ENCODE data around the gene BORCS5.
A peak's percentile ranks its signal among the peaks of the same experiment; 100 is the strongest.
"Not testable (repeated sequence)": the region's sequence is repeated elsewhere in the genome, so short reads cannot be mapped to it uniquely, and the experiment has no call there.

Gene BORCS5

DNA sequence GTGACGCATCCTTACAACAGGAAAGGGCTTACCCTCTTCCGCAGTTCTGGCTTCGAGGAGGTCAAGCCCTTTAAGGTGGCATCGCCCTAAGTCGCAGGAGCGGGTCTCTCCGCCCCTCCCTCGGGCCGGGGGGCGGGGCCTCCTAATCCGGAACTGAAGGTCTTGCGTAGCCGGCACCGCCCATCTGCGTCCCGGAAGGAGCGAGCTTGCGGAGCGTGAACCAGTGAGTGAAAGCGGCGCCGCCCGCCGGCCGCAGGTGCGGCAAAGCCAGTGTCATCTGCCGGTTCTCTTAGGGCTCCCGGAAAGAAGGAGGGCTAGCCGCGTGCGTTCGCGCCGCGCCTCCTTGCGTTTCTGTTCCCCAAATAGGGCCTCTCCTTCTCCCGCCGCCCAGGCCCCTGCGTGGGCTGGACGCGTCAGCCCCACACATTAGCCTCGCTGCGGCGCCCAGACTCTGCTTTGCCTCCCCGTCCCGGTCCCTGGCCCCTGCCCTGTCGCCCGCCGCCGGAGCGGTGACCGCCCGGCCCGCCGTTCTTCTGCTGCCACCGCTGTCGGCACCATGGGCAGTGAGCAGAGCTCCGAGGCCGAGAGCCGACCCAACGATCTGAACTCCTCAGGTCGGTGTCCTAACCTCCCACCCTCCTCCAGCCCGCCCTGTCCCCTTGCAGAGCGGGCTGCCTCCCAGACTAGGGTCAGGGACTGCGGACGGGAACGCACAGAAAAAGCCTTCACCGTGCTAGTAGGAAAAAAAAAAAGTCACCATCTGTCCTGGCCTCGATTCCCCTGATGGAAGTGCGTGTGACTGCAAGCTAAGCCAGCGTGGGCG is at the start of gene BORCS5:
Gene BORCS5, plus strand, starts transcription at position 183 of the 823 bp plus-strand sequence. Its CDS starts 374 bp downstream, at position 557.
- no peak for TF ChIP-seq EZH2phosphoT487 (IDR thresholded peaks at IDR 0.05; ENCODE audit: low read length)
- TF ChIP-seq, protein P1, sequence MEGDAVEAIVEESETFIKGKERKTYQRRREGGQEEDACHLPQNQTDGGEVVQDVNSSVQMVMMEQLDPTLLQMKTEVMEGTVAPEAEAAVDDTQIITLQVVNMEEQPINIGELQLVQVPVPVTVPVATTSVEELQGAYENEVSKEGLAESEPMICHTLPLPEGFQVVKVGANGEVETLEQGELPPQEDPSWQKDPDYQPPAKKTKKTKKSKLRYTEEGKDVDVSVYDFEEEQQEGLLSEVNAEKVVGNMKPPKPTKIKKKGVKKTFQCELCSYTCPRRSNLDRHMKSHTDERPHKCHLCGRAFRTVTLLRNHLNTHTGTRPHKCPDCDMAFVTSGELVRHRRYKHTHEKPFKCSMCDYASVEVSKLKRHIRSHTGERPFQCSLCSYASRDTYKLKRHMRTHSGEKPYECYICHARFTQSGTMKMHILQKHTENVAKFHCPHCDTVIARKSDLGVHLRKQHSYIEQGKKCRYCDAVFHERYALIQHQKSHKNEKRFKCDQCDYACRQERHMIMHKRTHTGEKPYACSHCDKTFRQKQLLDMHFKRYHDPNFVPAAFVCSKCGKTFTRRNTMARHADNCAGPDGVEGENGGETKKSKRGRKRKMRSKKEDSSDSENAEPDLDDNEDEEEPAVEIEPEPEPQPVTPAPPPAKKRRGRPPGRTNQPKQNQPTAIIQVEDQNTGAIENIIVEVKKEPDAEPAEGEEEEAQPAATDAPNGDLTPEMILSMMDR (IDR thresholded peaks at IDR 0.05; ENCODE audit: low read length), result no peak
- no peak for TF ChIP-seq EZH2 (optimal IDR thresholded peaks at IDR 0.05; ENCODE audit: low read depth, low read length)
- Histone ChIP-seq H3K36me3 (replicated peaks; ENCODE audit: insufficient read depth, low read length) (no peaks in the 10 kb centered on the region; the same call in 1 of the 2 replicates), H3K79me2 (ENCODE audit: low read length) (peaks cover 43% of the 10 kb centered on the region), H3K27ac (ENCODE audit: low read length) (peak within 1 kb of the TSS; percentile 99), H3K9ac (ENCODE audit: low read length) (peak within 1 kb of the TSS; percentile 99), H2AFZ (ENCODE audit: low read length) (peak within 1 kb of the TSS; percentile 83), H3K27me3 (replicated peaks; ENCODE audit: insufficient read depth, low read length) (no peaks in the 10 kb centered on the region), H3K9me2 (replicated peaks; ENCODE audit: insufficient read depth, low read length) (no peaks in the 10 kb centered on the region), H3K4me2 (ENCODE audit: low read depth, low read length) (peak within 1 kb of the TSS; percentile 75), H4K20me1 (ENCODE audit: insufficient read depth, low read length) (no peaks in the 10 kb centered on the region), H3K4me1 (ENCODE audit: low read length) (peaks cover 10% of the 10 kb centered on the region), H3K4me3 (ENCODE audit: low read length) (peak within 1 kb of the TSS; percentile 91), H3K9me3 (replicated peaks; ENCODE audit: insufficient read depth, low read length) (no peaks in the 10 kb centered on the region), H3F3A (ENCODE audit: insufficient read depth, low read length) (peaks cover 21% of the 10 kb centered on the region)
- DNase-seq, result peak; percentile 100

GRCh38 chr12:12310695-12311094 is 46.2 kb upstream of the BORCS5 start:
- not testable (repeated sequence) for H4K20me1 ChIP-seq (ENCODE audit: insufficient read depth, low read length); H3K27me3 ChIP-seq (replicated peaks; ENCODE audit: insufficient read depth, low read length); H3F3A ChIP-seq (ENCODE audit: insufficient read depth, low read length); H2AFZ ChIP-seq (ENCODE audit: low read length); H3K36me3 ChIP-seq (replicated peaks; ENCODE audit: insufficient read depth, low read length); H3K4me2 ChIP-seq (ENCODE audit: low read depth, low read length); DNase-seq; H3K9ac ChIP-seq (ENCODE audit: low read length); H3K4me1 ChIP-seq (ENCODE audit: low read length); H3K9me3 ChIP-seq (replicated peaks; ENCODE audit: insufficient read depth, low read length); H3K9me2 ChIP-seq (replicated peaks; ENCODE audit: insufficient read depth, low read length); H3K27ac ChIP-seq (ENCODE audit: low read length); H3K4me3 ChIP-seq (ENCODE audit: low read length); H3K79me2 ChIP-seq (ENCODE audit: low read length)

GRCh38 chr12:12315838-12316237 is 41.0 kb upstream of the BORCS5 start:
- TF ChIP-seq EZH2 (optimal IDR thresholded peaks at IDR 0.05; ENCODE audit: low read depth, low read length) (no peak), EZH2phosphoT487 (IDR thresholded peaks at IDR 0.05; ENCODE audit: low read length) (no peak)
- TF ChIP-seq, protein P1 (IDR thresholded peaks at IDR 0.05; ENCODE audit: low read length), result no peak
- Histone ChIP-seq H3K9me2 (replicated peaks; ENCODE audit: insufficient read depth, low read length) (no peaks in the 10 kb centered on the region), H3K9ac (ENCODE audit: low read length) (no peak overlapping the region), H3K4me2 (ENCODE audit: low read depth, low read length) (no peak overlapping the region), H3K27me3 (replicated peaks; ENCODE audit: insufficient read depth, low read length) (no peaks in the 10 kb centered on the region), H4K20me1 (ENCODE audit: insufficient read depth, low read length) (no peaks in the 10 kb centered on the region), H3K9me3 (replicated peaks; ENCODE audit: insufficient read depth, low read length) (no peaks in the 10 kb centered on the region), H3K4me3 (ENCODE audit: low read length) (no peak overlapping the region), H3F3A (ENCODE audit: insufficient read depth, low read length) (no peaks in the 10 kb centered on the region), H2AFZ (ENCODE audit: low read length) (no peak overlapping the region), H3K4me1 (ENCODE audit: low read length) (no peaks in the 10 kb centered on the region), H3K79me2 (ENCODE audit: low read length) (no peaks in the 10 kb centered on the region), H3K36me3 (replicated peaks; ENCODE audit: insufficient read depth, low read length) (no peaks in the 10 kb centered on the region), H3K27ac (ENCODE audit: low read length) (no peak overlapping the region)
- no peak for DNase-seq
